H1 (cell line): Measurements from ENCODE around the gene CYSRT1. TPM values are rescaled to one million over a fixed set of nuclear protein-coding genes. Genes with fewer than 3 reads are reported as not detected.

Experiments
- ASH2L ChIP-seq: fragments of 200-600, 300-600 bp; sonication (generic); IDR thresholded peaks from one replicate; pipeline ENCODE4 v1.7.1; 2017; ENCODE audit warnings: low read length
- RAD21 ChIP-seq, 2 experiments: IDR thresholded peaks in 1 of 2; conservative IDR thresholded peaks in 1 of 2; 2 replicates each; pipeline ENCODE4 v1.6.1; 2011; ENCODE audit warnings: low read depth in 2 of 2, low read length in 2 of 2, improper control_type of control experiment in 1 of 2, inconsistent platforms in 1 of 2, mild to moderate bottlenecking in 1 of 2, moderate library complexity in 1 of 2
- polyA plus RNA-seq, 7 experiments: library from polyadenylated mRNA; depleted of rRNA in 3 of 7; stranded (reverse) in 5 of 7; unstranded in 2 of 7; fragments of >200 nt in 5 of 7; fragments of 200-250 nt in 2 of 7; gene quantifications; 1 replicate in 5 of 7; 2 replicates in 1 of 7; 4 replicates in 1 of 7; pipeline versions ENCODE4 v1.2.1 to v1.2.3, GENCODE V29; 2011 to 2013; ENCODE audit warnings: missing spikeins in 2 of 7, mixed read lengths in 2 of 7
- total RNA-seq: library from RNA; stranded (reverse); fragmentation: NEBNext Ultra II Directional; extraction: Animal tissue kit (Norgen Biotek cat#: 25700); gene quantifications from 2 replicates; pipeline ENCODE4 v1.2.1, GENCODE V29; 2021
- TF ChIP-seq, protein P1 (sequence below), 3 experiments: IDR thresholded peaks; 1 replicate in 2 of 3; 2 replicates in 1 of 3; pipeline versions ENCODE4 v1.5.1 to v1.6.1; 2011; ENCODE audit warnings: low read length in 3 of 3, mild to moderate bottlenecking in 3 of 3, inconsistent platforms in 2 of 3, low read depth in 1 of 3, moderate library complexity in 1 of 3; ENCODE audit not compliant: insufficient read depth in 1 of 3; ENCODE audit errors: control extremely low read depth in 1 of 3

CYSRT1 gene
- total and polyA plus RNA-seq, 2 of the 8 experiments (the other 6 are each of a cell fraction or from before 2014, with no cell fraction given), result 1.0 to 6.5 TPM

DNA sequence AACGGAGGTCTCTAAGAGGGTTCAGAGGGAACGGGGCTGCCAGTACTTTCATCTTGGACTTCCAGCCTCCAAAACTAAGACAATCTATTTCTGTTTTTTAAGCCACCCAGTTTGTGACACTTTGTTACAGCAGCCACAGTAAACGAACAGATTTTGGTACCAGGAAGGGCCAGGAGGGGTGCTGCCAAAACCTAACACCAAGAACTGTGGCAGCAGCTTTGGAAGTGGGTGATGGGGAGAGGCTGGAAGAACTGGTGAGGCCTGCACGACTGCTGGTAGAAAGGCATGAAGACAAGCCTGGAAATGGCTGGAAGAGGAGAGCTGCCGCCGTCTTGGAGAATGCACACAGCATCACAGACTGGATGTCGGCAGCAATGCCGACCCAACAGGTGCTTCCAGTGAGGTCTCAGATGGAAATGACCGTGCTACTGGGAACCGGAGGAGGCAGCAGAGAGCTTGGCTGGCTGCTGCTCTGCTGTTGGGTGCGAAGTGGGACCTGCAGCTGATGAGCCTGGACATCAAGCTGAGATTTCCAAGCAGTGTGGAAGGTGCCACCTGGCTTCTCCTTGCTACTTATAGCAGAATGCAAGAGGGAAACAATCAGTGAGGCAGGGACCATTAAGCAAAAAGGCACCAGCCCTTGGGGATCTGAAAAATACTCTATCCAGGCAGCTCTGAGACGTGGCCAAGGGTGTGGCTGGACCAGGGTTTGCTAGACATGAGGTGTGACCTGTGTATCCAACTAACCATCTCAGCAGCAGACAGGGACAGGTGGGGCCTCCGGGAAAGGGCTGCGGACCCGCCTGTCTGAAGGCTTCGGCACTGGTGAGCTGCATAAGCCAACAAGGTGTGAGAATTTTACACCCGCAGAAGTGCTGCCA lies 48.4 kb upstream of the CYSRT1 start (continued):
- TF ChIP-seq, protein P1, sequence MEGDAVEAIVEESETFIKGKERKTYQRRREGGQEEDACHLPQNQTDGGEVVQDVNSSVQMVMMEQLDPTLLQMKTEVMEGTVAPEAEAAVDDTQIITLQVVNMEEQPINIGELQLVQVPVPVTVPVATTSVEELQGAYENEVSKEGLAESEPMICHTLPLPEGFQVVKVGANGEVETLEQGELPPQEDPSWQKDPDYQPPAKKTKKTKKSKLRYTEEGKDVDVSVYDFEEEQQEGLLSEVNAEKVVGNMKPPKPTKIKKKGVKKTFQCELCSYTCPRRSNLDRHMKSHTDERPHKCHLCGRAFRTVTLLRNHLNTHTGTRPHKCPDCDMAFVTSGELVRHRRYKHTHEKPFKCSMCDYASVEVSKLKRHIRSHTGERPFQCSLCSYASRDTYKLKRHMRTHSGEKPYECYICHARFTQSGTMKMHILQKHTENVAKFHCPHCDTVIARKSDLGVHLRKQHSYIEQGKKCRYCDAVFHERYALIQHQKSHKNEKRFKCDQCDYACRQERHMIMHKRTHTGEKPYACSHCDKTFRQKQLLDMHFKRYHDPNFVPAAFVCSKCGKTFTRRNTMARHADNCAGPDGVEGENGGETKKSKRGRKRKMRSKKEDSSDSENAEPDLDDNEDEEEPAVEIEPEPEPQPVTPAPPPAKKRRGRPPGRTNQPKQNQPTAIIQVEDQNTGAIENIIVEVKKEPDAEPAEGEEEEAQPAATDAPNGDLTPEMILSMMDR (IDR thresholded peaks at IDR 0.05; ENCODE audit: control extremely low read depth in 1 of 3, insufficient read depth in 1 of 3, low read depth in 1 of 3, low read length in 3 of 3), result peak in 2 of 3 experiments; percentile 58 to 76; a peak in 3 of 4 replicates
- TF ChIP-seq ASH2L, result no peak
- peak; percentile 38 to 57 for TF ChIP-seq RAD21 (IDR thresholded peaks at IDR 0.05 in 1 of 2, conservative IDR thresholded peaks at IDR 0.05 in 1 of 2; ENCODE audit: low read depth in 2 of 2, low read length in 2 of 2)
- TF ChIP-seq, all 59 proteins: peak for 2
